Osteocyte (in vitro differentiated cells): Measurements from ENCODE around the gene CEMIP2. TPM values are rescaled to one million over a fixed set of nuclear protein-coding genes. Genes with fewer than 3 reads are reported as not detected.

ENCODE experiments used
- DNase-seq: peaks from one replicate; pipeline ENCODE4 v3.0.0; 2021; ENCODE audit warnings: mixed read lengths; ENCODE audit not compliant: unreplicated experiment; ENCODE audit errors: extremely low spot score
- H3K27ac Mint-ChIP-seq: one replicate; pipeline ENCODE4 v1.8.0; 2021; ENCODE audit warnings: mild to moderate bottlenecking, mixed read lengths; ENCODE audit not compliant: unreplicated experiment
- H3K27me3 Mint-ChIP-seq: one replicate; pipeline ENCODE4 v1.8.0; 2021; ENCODE audit warnings: mixed read lengths; ENCODE audit not compliant: unreplicated experiment
- H3K36me3 Mint-ChIP-seq: one replicate; pipeline ENCODE4 v1.8.0; 2021; ENCODE audit warnings: mixed read lengths; ENCODE audit not compliant: unreplicated experiment
- H3K4me1 Mint-ChIP-seq: one replicate; pipeline ENCODE4 v1.8.0; 2021; ENCODE audit warnings: mixed read lengths; ENCODE audit not compliant: unreplicated experiment
- H3K4me3 Mint-ChIP-seq: one replicate; pipeline ENCODE4 v1.8.0; 2021; ENCODE audit warnings: mild to moderate bottlenecking, moderate library complexity, mixed read lengths; ENCODE audit not compliant: unreplicated experiment
- H3K9me3 Mint-ChIP-seq: one replicate; pipeline ENCODE4 v1.8.0; 2021; ENCODE audit warnings: mixed read lengths; ENCODE audit not compliant: unreplicated experiment
- CTCF ChIP-seq: fragments of 200-600 bp; sonication (generic); IDR thresholded peaks from 2 replicates; pipeline ENCODE4 v1.5.0; 2021; ENCODE audit warnings: antibody characterized with exemption, mild to moderate bottlenecking, moderate library complexity
- total RNA-seq: library from RNA; stranded (reverse); gene quantifications from 2 replicates; pipeline ENCODE4 v1.2.1, GENCODE V29; 2021

The CEMIP2 gene
- total RNA-seq, 1 donor from 2014 or later = 20.9 TPM

- TF ChIP-seq CTCF = no peak
- Mint-ChIP-seq H3K27ac (no peak overlapping the region), H3K4me3 (no peak overlapping the region), H3K27me3 (no peaks in the 10 kb centered on the region), H3K4me1 (no peaks in the 10 kb centered on the region), H3K36me3 (peaks cover 37% of the 10 kb centered on the region), H3K9me3 (no peaks in the 10 kb centered on the region)
- no peak for DNase-seq
Observed at GRCh38 chr9:71709384-71709783, 58.9 kb downstream of the CEMIP2 start.

- TF ChIP-seq CTCF = no peak
- peaks cover 31% of the 10 kb centered on the region for H3K36me3 Mint-ChIP-seq
- no peak for DNase-seq
Observed at GRCh38 chr9:71706176-71706575, 62.1 kb downstream of the CEMIP2 start.

GRCh38 chr9:71704796-71705195 lies 63.5 kb downstream of the CEMIP2 start:
- no peak overlapping the region for H3K27ac Mint-ChIP-seq
- H3K27me3 Mint-ChIP-seq = no peaks in the 10 kb centered on the region

More at GRCh38 chr9:71706176-71706575, 62.1 kb downstream of the CEMIP2 start:
- Mint-ChIP-seq H3K4me3 (no peak overlapping the region), H3K27me3 (no peaks in the 10 kb centered on the region), H3K4me1 (no peaks in the 10 kb centered on the region), H3K27ac (no peak overlapping the region), H3K9me3 (no peaks in the 10 kb centered on the region)

GRCh38 chr9:71703172-71703872 lies 65.0 kb downstream of the CEMIP2 start:
- DNase-seq = no peak
- Mint-ChIP-seq H3K4me3 (no peak overlapping the region), H3K27ac (no peak overlapping the region), H3K4me1 (no peaks in the 10 kb centered on the region), H3K36me3 (peaks cover 38% of the 10 kb centered on the region), H3K9me3 (no peaks in the 10 kb centered on the region), H3K27me3 (no peaks in the 10 kb centered on the region)
- no peak for TF ChIP-seq CTCF

More at GRCh38 chr9:71704796-71705195, 63.5 kb downstream of the CEMIP2 start:
- H3K4me3 Mint-ChIP-seq = no peak overlapping the region
- no peak for DNase-seq
- H3K36me3 Mint-ChIP-seq = peaks cover 37% of the 10 kb centered on the region
- no peak for TF ChIP-seq CTCF
- no peaks in the 10 kb centered on the region for H3K4me1 Mint-ChIP-seq
- H3K9me3 Mint-ChIP-seq = no peaks in the 10 kb centered on the region

GRCh38 chr9:71697882-71698281 lies 70.4 kb downstream of the CEMIP2 start:
- Mint-ChIP-seq H3K27me3 (no peaks in the 10 kb centered on the region), H3K36me3 (peaks cover 44% of the 10 kb centered on the region), H3K9me3 (no peaks in the 10 kb centered on the region), H3K27ac (no peak overlapping the region), H3K4me3 (no peak overlapping the region), H3K4me1 (no peaks in the 10 kb centered on the region)
- no peak for DNase-seq
- TF ChIP-seq CTCF = no peak
